HepG2 (cell line): Measurements from ENCODE around the gene GDF15. TPM values are rescaled to one million over a fixed set of nuclear protein-coding genes. Genes with fewer than 3 reads are reported as not detected.

Experiments
- ATAD3A ChIP-seq: sonication (generic); formaldehyde crosslinking; IDR thresholded peaks from 2 replicates; pipeline ENCODE4 v1.4.0; 2020; ENCODE audit warnings: missing genetic modification reagents
- BORCS8-MEF2B ChIP-seq: sonication (generic); formaldehyde crosslinking; IDR thresholded peaks from 2 replicates; pipeline ENCODE4 v1.8.0; 2022; ENCODE audit warnings: mild to moderate bottlenecking, missing genetic modification reagents
- CENPT ChIP-seq: sonication (generic); formaldehyde crosslinking; IDR thresholded peaks from 2 replicates; pipeline ENCODE4 v1.8.0; 2022; ENCODE audit warnings: low read depth, mild to moderate bottlenecking, moderate library complexity, missing genetic modification reagents
- EHMT2 ChIP-seq: fragments of 200-600 bp; sonication (generic); IDR thresholded peaks from 2 replicates; pipeline ENCODE4 v1.7.0; 2017; ENCODE audit warnings: antibody characterized with exemption, low read depth, low read length, borderline replicate concordance
- FLYWCH1 ChIP-seq: sonication (generic); formaldehyde crosslinking; IDR thresholded peaks from 2 replicates; pipeline ENCODE4 v1.8.1; 2023; ENCODE audit warnings: mild to moderate bottlenecking, missing genetic modification reagents
- GATAD1 ChIP-seq: IDR thresholded peaks from 2 replicates; pipeline ENCODE4 v1.6.1; 2016; ENCODE audit warnings: missing genetic modification reagents, missing compliant biosample characterization
- GFI1 ChIP-seq: sonication (generic); formaldehyde crosslinking; IDR thresholded peaks from 2 replicates; pipeline ENCODE4 v1.5.0; 2020; ENCODE audit warnings: missing genetic modification reagents, mild to moderate bottlenecking, borderline replicate concordance
- KLF16 ChIP-seq, 2 experiments: sonication (generic) in 1 of 2; formaldehyde crosslinking in 1 of 2; IDR thresholded peaks; 2 replicates each; pipeline versions ENCODE4 v1.6.1 to v1.8.0; 2016 to 2023; ENCODE audit warnings: missing genetic modification reagents in 2 of 2, missing compliant biosample characterization in 1 of 2
- MIER3 ChIP-seq: IDR thresholded peaks from 2 replicates; pipeline ENCODE4 v1.6.1; 2016; ENCODE audit warnings: missing compliant biosample characterization, borderline replicate concordance
- MTA3 ChIP-seq: sonication (generic); formaldehyde crosslinking; IDR thresholded peaks from 2 replicates; pipeline ENCODE4 v1.4.0; 2020; ENCODE audit warnings: missing genetic modification reagents
- NPAS2 ChIP-seq: sonication (generic); formaldehyde crosslinking; IDR thresholded peaks from 2 replicates; pipeline ENCODE4 v1.8.0; 2022; ENCODE audit warnings: mild to moderate bottlenecking, missing genetic modification reagents, borderline replicate concordance
- U2AF2 ChIP-seq: fragments of 200-400 bp; formaldehyde crosslinking; IDR thresholded peaks from 2 replicates; pipeline ENCODE4 v1.6.1; 2017; ENCODE audit warnings: low read depth, mild to moderate bottlenecking, low read length
- ZBTB3 ChIP-seq: sonication (generic); formaldehyde crosslinking; IDR thresholded peaks from 2 replicates; pipeline ENCODE4 v1.4.0; 2020; ENCODE audit warnings: low read depth, mild to moderate bottlenecking, moderate library complexity, missing genetic modification reagents, borderline replicate concordance
- ZNF235 ChIP-seq: sonication (generic); formaldehyde crosslinking; IDR thresholded peaks from 2 replicates; pipeline ENCODE4 v1.8.1; 2023; ENCODE audit warnings: mild to moderate bottlenecking, missing genetic modification reagents, borderline replicate concordance
- ZNF263 ChIP-seq: sonication (generic); formaldehyde crosslinking; IDR thresholded peaks from 2 replicates; pipeline ENCODE4 v1.4.0; 2020; ENCODE audit warnings: missing genetic modification reagents
- ZNF431 ChIP-seq: sonication (generic); formaldehyde crosslinking; IDR thresholded peaks from 2 replicates; pipeline ENCODE4 v1.9.0; 2022; ENCODE audit warnings: missing genetic modification reagents, low read depth, mild to moderate bottlenecking, borderline replicate concordance
- ZSCAN20 ChIP-seq: sonication (generic); formaldehyde crosslinking; IDR thresholded peaks from 2 replicates; pipeline ENCODE4 v1.4.0; 2020; ENCODE audit warnings: missing genetic modification reagents, mild to moderate bottlenecking, borderline replicate concordance
- polyA plus RNA-seq, 8 experiments: library from polyadenylated mRNA; depleted of rRNA in 3 of 8; stranded (reverse) in 7 of 8; unstranded in 1 of 8; fragments of >200 nt; fragmentation: Illumina TruSeq in 4 of 8; extraction: Trizol in 4 of 8; gene quantifications; 2 replicates each; pipeline versions ENCODE4 v1.2.1 to v1.2.3, GENCODE V29; 2011 to 2016; ENCODE audit warnings: low read depth in 4 of 8, missing spikeins in 1 of 8, mixed read lengths in 1 of 8; ENCODE audit not compliant: insufficient read depth in 1 of 8
- total RNA-seq, 5 experiments: library from RNA; depleted of rRNA; stranded (reverse); fragments of >200 nt; fragmentation: Illumina TruSeq; extraction: Trizol; gene quantifications; 2 replicates each; pipeline ENCODE4 v1.2.3, GENCODE V29; 2016; ENCODE audit warnings: low read depth in 1 of 5
- TF ChIP-seq, protein P1 (sequence below): sonication (generic); formaldehyde crosslinking; IDR thresholded peaks from 2 replicates; pipeline ENCODE4 v1.9.0; 2021; ENCODE audit warnings: missing genetic modification reagents, borderline replicate concordance
- TF ChIP-seq, protein P2 (sequence below): sonication (generic); formaldehyde crosslinking; IDR thresholded peaks from 2 replicates; pipeline ENCODE4 v1.4.0; 2020; ENCODE audit warnings: mild to moderate bottlenecking, missing genetic modification reagents
- TF ChIP-seq, protein P3 (sequence below): sonication (generic); formaldehyde crosslinking; IDR thresholded peaks from 2 replicates; pipeline ENCODE4 v1.5.0; 2020; ENCODE audit warnings: mild to moderate bottlenecking, low read depth, missing genetic modification reagents, borderline replicate concordance
- TF ChIP-seq, protein P4 (sequence below): sonication (generic); formaldehyde crosslinking; IDR thresholded peaks from 2 replicates; pipeline ENCODE4 v1.8.1; 2023; ENCODE audit warnings: mild to moderate bottlenecking, missing genetic modification reagents, borderline replicate concordance
- TF ChIP-seq, protein P5 (sequence below): sonication (generic); formaldehyde crosslinking; IDR thresholded peaks from 2 replicates; pipeline ENCODE4 v1.4.0; 2020; ENCODE audit warnings: missing genetic modification reagents, mild to moderate bottlenecking, borderline replicate concordance
- TF ChIP-seq, protein P6 (sequence below): sonication (generic); formaldehyde crosslinking; IDR thresholded peaks from 2 replicates; pipeline ENCODE4 v1.4.0; 2020; ENCODE audit warnings: missing genetic modification reagents
- TF ChIP-seq, protein P7 (sequence below): sonication (generic); formaldehyde crosslinking; IDR thresholded peaks from 2 replicates; pipeline ENCODE4 v1.4.0; 2020; ENCODE audit warnings: low read depth, mild to moderate bottlenecking, missing genetic modification reagents

The GDF15 gene
- total and polyA plus RNA-seq, 2 of the 13 experiments (the other 11 are each of a cell fraction or from before 2014, with no cell fraction given) = 146 to 422 TPM

DNA sequence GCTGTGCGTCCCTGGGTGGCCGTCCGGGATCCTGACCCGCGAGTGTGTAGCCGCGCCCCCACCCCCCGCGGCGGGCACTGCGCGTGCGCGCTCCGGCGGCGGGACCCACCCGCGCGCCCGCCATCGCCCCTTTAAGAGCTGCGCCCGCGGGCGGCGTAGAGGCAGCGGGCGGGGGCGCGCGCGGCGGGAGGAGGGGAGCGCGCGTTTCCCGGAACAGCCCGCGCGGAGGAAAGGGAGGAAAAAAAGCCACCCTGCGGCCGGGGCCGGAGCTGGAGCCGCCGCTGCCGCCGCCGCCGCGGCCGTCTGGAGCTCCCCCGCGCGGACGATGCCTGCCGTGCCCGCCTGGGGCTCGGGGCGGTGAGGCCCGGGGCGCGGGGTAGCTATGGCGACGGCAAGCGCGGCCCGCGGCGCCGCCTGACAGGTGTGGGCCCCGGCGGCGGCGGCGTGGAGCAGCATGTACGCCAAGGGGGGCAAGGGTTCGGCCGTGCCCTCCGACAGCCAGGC, 33.3 kb downstream of the GDF15 start, which contains the start of gene SSBP4 (continued):
- TF ChIP-seq, protein P1, sequence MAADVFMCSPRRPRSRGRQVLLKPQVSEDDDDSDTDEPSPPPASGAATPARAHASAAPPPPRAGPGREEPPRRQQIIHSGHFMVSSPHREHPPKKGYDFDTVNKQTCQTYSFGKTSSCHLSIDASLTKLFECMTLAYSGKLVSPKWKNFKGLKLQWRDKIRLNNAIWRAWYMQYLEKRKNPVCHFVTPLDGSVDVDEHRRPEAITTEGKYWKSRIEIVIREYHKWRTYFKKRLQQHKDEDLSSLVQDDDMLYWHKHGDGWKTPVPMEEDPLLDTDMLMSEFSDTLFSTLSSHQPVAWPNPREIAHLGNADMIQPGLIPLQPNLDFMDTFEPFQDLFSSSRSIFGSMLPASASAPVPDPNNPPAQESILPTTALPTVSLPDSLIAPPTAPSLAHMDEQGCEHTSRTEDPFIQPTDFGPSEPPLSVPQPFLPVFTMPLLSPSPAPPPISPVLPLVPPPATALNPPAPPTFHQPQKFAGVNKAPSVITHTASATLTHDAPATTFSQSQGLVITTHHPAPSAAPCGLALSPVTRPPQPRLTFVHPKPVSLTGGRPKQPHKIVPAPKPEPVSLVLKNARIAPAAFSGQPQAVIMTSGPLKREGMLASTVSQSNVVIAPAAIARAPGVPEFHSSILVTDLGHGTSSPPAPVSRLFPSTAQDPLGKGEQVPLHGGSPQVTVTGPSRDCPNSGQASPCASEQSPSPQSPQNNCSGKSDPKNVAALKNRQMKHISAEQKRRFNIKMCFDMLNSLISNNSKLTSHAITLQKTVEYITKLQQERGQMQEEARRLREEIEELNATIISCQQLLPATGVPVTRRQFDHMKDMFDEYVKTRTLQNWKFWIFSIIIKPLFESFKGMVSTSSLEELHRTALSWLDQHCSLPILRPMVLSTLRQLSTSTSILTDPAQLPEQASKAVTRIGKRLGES (CRISPR knock-in tag) = peak; percentile 16; the same call in 1 of the 2 replicates
- TF ChIP-seq ZNF235 (CRISPR knock-in tag) = no peak
- TF ChIP-seq, protein P2, sequence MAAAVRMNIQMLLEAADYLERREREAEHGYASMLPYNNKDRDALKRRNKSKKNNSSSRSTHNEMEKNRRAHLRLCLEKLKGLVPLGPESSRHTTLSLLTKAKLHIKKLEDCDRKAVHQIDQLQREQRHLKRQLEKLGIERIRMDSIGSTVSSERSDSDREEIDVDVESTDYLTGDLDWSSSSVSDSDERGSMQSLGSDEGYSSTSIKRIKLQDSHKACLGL (CRISPR knock-in tag) = no peak; the same call in 1 of the 2 replicates
- TF ChIP-seq, protein P3, sequence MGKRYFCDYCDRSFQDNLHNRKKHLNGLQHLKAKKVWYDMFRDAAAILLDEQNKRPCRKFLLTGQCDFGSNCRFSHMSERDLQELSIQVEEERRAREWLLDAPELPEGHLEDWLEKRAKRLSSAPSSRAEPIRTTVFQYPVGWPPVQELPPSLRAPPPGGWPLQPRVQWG (CRISPR knock-in tag) = no peak
- no peak for TF ChIP-seq MIER3 (CRISPR knock-in tag)
- TF ChIP-seq CENPT (CRISPR knock-in tag) = no peak
- no peak for TF ChIP-seq FLYWCH1
- TF ChIP-seq GATAD1 (CRISPR knock-in tag) = no peak
- 0 out of 2 replicates have a peak, but pooled peaks have one; percentile 44 for TF ChIP-seq ZNF431 (CRISPR knock-in tag)
- TF ChIP-seq, protein P4, sequence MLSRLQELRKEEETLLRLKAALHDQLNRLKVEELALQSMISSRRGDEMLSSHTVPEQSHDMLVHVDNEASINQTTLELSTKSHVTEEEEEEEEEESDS = no peak
- TF ChIP-seq, protein P5, sequence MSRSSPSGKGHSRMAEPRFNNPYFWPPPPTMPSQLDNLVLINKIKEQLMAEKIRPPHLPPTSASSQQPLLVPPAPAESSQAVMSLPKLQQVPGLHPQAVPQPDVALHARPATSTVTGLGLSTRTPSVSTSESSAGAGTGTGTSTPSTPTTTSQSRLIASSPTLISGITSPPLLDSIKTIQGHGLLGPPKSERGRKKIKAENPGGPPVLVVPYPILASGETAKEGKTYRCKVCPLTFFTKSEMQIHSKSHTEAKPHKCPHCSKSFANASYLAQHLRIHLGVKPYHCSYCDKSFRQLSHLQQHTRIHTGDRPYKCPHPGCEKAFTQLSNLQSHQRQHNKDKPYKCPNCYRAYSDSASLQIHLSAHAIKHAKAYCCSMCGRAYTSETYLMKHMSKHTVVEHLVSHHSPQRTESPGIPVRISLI (CRISPR knock-in tag) = peak; percentile 18; the same call in 1 of the 2 replicates
- no peak for TF ChIP-seq GFI1 (CRISPR knock-in tag)
- TF ChIP-seq KLF16 (CRISPR knock-in tag; IDR thresholded peaks at IDR 0.05) = peak in 1 of 2 experiments; percentile 7; a peak in 1 of 4 replicates
- no peak for TF ChIP-seq BORCS8-MEF2B (CRISPR knock-in tag)
- TF ChIP-seq ZNF263 (CRISPR knock-in tag) = no peak
- no peak for TF ChIP-seq EHMT2
- TF ChIP-seq NPAS2 (CRISPR knock-in tag) = no peak
- TF ChIP-seq, protein P6, sequence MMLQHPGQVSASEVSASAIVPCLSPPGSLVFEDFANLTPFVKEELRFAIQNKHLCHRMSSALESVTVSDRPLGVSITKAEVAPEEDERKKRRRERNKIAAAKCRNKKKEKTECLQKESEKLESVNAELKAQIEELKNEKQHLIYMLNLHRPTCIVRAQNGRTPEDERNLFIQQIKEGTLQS = no peak
- TF ChIP-seq ZBTB3 (CRISPR knock-in tag) = no peak
- TF ChIP-seq, protein P7, sequence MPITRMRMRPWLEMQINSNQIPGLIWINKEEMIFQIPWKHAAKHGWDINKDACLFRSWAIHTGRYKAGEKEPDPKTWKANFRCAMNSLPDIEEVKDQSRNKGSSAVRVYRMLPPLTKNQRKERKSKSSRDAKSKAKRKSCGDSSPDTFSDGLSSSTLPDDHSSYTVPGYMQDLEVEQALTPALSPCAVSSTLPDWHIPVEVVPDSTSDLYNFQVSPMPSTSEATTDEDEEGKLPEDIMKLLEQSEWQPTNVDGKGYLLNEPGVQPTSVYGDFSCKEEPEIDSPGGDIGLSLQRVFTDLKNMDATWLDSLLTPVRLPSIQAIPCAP (CRISPR knock-in tag) = no peak
- TF ChIP-seq ATAD3A (CRISPR knock-in tag) = no peak
- TF ChIP-seq ZSCAN20 (CRISPR knock-in tag) = 0 out of 2 replicates have a peak, but pooled peaks have one; percentile 19
- no peak for TF ChIP-seq MTA3 (CRISPR knock-in tag)
- TF ChIP-seq U2AF2 = no peak
